ENCODE results near the gene GGNBP2.

Gene GGNBP2

GRCh38 chr17:36498560-36499300 is 46.0 kb upstream of the GGNBP2 start:
- H3K9ac ChIP-seq (ENCODE audit: low read length) = no peak overlapping the region
- no peak overlapping the region for H2AFZ ChIP-seq (ENCODE audit: low read depth, low read length)
- H4K20me1 ChIP-seq (ENCODE audit: insufficient read depth, low read length) = no peaks in the 10 kb centered on the region
- no peak overlapping the region for H3K27ac ChIP-seq (ENCODE audit: low read length)
- H3K4me3 ChIP-seq (ENCODE audit: low read length) = no peak overlapping the region
- H3K4me1 ChIP-seq (ENCODE audit: low read length) = no peaks in the 10 kb centered on the region
- no peaks in the 10 kb centered on the region for H3K79me2 ChIP-seq (ENCODE audit: low read length)
- H3K27me3 ChIP-seq (ENCODE audit: low read depth, low read length) = no peaks in the 10 kb centered on the region
- no peaks in the 10 kb centered on the region for H3K9me3 ChIP-seq (ENCODE audit: insufficient read depth, low read length)
- TF ChIP-seq CTCF (IDR thresholded peaks at IDR 0.05; ENCODE audit: low read depth, low read length) (no peak), EZH2phosphoT487 (IDR thresholded peaks at IDR 0.05; ENCODE audit: low read depth) (no peak)
- H3K36me3 ChIP-seq (replicated peaks; ENCODE audit: low read depth, low read length) = peaks cover 44% of the 10 kb centered on the region
- H3K4me2 ChIP-seq (ENCODE audit: low read length) = no peak overlapping the region

- H3K27ac ChIP-seq (ENCODE audit: low read length) = no peak overlapping the region
- TF ChIP-seq CTCF (IDR thresholded peaks at IDR 0.05; ENCODE audit: low read depth, low read length) (no peak), EZH2phosphoT487 (IDR thresholded peaks at IDR 0.05; ENCODE audit: low read depth) (no peak)
- H3K9ac ChIP-seq (ENCODE audit: low read length) = no peak overlapping the region
- H2AFZ ChIP-seq (ENCODE audit: low read depth, low read length) = no peak overlapping the region
- no peak overlapping the region for H3K4me2 ChIP-seq (ENCODE audit: low read length)
- no peaks in the 10 kb centered on the region for H3K27me3 ChIP-seq (ENCODE audit: low read depth, low read length)
- H4K20me1 ChIP-seq (ENCODE audit: insufficient read depth, low read length) = no peaks in the 10 kb centered on the region
- no peaks in the 10 kb centered on the region for H3K4me1 ChIP-seq (ENCODE audit: low read length)
- no peaks in the 10 kb centered on the region for H3K9me3 ChIP-seq (ENCODE audit: insufficient read depth, low read length)
- H3K79me2 ChIP-seq (ENCODE audit: low read length) = no peaks in the 10 kb centered on the region
- peaks cover 28% of the 10 kb centered on the region for H3K36me3 ChIP-seq (replicated peaks; ENCODE audit: low read depth, low read length)
- no peak overlapping the region for H3K4me3 ChIP-seq (ENCODE audit: low read length)
These were observed 43.9 kb upstream of the GGNBP2 start for GRCh38 chr17:36500745-36501225.

GRCh38 chr17:36501351-36501750 is 43.4 kb upstream of the GGNBP2 start:
- H4K20me1 ChIP-seq (ENCODE audit: insufficient read depth, low read length) = no peaks in the 10 kb centered on the region
- no peaks in the 10 kb centered on the region for H3K9me3 ChIP-seq (ENCODE audit: insufficient read depth, low read length)
- no peak overlapping the region for H2AFZ ChIP-seq (ENCODE audit: low read depth, low read length)
- no peaks in the 10 kb centered on the region for H3K4me1 ChIP-seq (ENCODE audit: low read length)
- no peaks in the 10 kb centered on the region for H3K27me3 ChIP-seq (ENCODE audit: low read depth, low read length)
- TF ChIP-seq EZH2phosphoT487 (IDR thresholded peaks at IDR 0.05; ENCODE audit: low read depth) (no peak), CTCF (IDR thresholded peaks at IDR 0.05; ENCODE audit: low read depth, low read length) (no peak)
- H3K36me3 ChIP-seq (replicated peaks; ENCODE audit: low read depth, low read length) = peaks cover 26% of the 10 kb centered on the region
- no peak overlapping the region for H3K9ac ChIP-seq (ENCODE audit: low read length)
- H3K4me2 ChIP-seq (ENCODE audit: low read length) = no peak overlapping the region
- no peaks in the 10 kb centered on the region for H3K79me2 ChIP-seq (ENCODE audit: low read length)
- no peak overlapping the region for H3K4me3 ChIP-seq (ENCODE audit: low read length)
- H3K27ac ChIP-seq (ENCODE audit: low read length) = no peak overlapping the region

- Histone ChIP-seq H3K9me3 (ENCODE audit: insufficient read depth, low read length) (no peaks in the 10 kb centered on the region), H2AFZ (ENCODE audit: low read depth, low read length) (no peak overlapping the region), H3K4me1 (ENCODE audit: low read length) (no peaks in the 10 kb centered on the region), H3K36me3 (replicated peaks; ENCODE audit: low read depth, low read length) (peaks cover 22% of the 10 kb centered on the region), H3K27me3 (ENCODE audit: low read depth, low read length) (no peaks in the 10 kb centered on the region), H3K79me2 (ENCODE audit: low read length) (no peaks in the 10 kb centered on the region), H3K4me2 (ENCODE audit: low read length) (no peak overlapping the region), H4K20me1 (ENCODE audit: insufficient read depth, low read length) (no peaks in the 10 kb centered on the region), H3K27ac (ENCODE audit: low read length) (no peak overlapping the region), H3K4me3 (ENCODE audit: low read length) (no peak overlapping the region), H3K9ac (ENCODE audit: low read length) (no peak overlapping the region)
- TF ChIP-seq EZH2phosphoT487 (IDR thresholded peaks at IDR 0.05; ENCODE audit: low read depth) (no peak), CTCF (IDR thresholded peaks at IDR 0.05; ENCODE audit: low read depth, low read length) (no peak)
These were observed 42.8 kb upstream of the GGNBP2 start for GRCh38 chr17:36501963-36502362.

Measured in OCI-LY3 (cell line).